ENCODE measurements around the gene PSMB5.

PSMB5 gene

DNA sequence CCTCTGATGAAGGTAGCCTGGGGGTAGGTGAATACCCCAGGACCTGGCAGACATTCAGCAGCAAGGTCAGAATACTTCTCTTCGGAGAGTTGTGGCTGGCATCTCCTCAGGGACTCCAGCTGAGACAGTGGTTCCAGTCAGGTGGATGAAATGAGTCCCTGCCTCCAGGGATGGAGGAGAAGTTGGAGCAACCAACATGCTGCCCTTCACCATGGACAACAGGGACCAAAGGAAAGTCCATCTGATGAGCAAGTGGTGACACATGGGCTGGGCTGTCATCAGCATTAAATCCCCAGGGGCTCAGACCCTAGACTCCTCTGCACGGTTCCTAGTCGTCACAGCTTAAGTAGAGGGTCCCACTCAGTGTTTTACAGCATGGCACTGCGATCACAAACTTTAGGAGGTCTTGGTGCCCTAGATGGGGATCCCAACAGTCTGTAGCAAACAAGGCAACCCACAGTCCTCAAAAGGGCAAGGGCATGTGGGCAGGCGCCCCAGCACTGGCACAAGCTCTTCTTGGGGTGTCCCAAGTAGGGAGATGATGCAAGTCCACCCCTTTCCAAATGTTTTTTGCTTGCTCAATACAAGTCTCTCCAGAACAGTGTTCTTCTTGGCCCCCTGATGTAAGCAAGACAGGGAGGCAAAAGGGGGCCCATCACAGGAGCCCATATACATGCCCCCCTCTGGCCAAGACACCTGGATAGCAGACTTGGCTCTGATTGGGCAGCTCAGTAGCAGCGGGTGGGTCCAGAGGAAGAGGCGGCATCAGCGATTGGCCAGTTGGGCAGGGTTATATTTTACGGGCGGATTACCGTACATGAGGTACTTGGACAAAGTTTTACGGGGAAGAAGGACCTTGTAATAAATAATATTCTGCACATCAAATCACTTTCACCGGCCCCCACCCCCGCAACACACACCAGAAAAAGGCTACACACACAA is 33.4 kb upstream of the PSMB5 start:
- in situ Hi-C loops (cut with MboI; ENCODE audit: low sequenced_read_pairs, unreplicated experiment), result no loop called here
- TF ChIP-seq, protein P1, sequence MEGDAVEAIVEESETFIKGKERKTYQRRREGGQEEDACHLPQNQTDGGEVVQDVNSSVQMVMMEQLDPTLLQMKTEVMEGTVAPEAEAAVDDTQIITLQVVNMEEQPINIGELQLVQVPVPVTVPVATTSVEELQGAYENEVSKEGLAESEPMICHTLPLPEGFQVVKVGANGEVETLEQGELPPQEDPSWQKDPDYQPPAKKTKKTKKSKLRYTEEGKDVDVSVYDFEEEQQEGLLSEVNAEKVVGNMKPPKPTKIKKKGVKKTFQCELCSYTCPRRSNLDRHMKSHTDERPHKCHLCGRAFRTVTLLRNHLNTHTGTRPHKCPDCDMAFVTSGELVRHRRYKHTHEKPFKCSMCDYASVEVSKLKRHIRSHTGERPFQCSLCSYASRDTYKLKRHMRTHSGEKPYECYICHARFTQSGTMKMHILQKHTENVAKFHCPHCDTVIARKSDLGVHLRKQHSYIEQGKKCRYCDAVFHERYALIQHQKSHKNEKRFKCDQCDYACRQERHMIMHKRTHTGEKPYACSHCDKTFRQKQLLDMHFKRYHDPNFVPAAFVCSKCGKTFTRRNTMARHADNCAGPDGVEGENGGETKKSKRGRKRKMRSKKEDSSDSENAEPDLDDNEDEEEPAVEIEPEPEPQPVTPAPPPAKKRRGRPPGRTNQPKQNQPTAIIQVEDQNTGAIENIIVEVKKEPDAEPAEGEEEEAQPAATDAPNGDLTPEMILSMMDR (IDR thresholded peaks at IDR 0.05; ENCODE audit: borderline replicate concordance, control extremely low read depth, extremely low read depth, insufficient read depth, missing control alignments), result no peak
- peak; percentile 21 for DNase-seq (ENCODE audit: low spot score)

DNA sequence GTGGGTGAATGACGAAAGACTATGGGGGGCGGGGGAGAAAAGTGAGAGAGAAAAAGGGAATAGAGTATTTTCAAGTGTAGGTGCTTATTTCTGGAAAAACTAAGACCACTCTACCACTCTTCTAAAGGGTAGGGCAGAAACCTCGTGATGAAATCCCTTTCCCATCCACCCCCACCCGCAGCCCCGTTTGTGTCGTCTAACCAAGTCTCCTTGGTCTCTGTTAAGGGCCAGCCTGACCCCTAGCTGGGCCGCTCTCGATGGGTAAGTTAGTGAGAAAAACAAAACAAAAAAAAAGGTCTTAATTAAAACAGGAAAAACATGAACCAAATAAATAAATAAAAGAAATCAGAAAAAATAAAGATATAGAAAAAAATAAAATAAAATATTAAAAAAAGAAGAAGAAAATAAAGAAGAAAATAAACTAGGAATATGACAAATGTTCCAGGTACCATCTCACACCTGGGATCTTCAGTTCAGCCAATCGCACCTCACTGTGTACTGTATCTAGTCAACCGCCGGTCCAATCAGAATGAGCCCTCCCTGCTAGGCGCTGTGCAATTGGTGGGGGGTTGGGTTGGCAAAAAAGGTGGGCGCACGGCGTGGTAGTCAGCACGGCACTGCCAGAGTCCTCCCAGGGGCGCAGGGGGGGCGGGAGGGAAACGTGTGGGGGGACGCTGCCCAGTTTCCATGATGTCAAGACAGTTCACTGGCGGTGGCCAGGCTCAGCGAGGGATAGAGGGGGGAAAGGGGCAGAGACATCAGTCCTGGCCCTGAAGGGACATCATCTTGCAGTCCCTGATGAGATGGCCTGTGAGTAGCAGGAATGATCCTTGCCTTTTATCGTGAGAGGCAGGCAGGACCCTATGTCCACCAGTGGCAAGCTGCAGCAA is 32.4 kb upstream of the PSMB5 start:
- TF ChIP-seq, protein P1 (IDR thresholded peaks at IDR 0.05; ENCODE audit: borderline replicate concordance, control extremely low read depth, extremely low read depth, insufficient read depth, missing control alignments), result no peak
- peak; percentile 9 for DNase-seq (ENCODE audit: low spot score)
- in situ Hi-C loops (cut with MboI; ENCODE audit: low sequenced_read_pairs, unreplicated experiment), result no loop called here

DNA sequence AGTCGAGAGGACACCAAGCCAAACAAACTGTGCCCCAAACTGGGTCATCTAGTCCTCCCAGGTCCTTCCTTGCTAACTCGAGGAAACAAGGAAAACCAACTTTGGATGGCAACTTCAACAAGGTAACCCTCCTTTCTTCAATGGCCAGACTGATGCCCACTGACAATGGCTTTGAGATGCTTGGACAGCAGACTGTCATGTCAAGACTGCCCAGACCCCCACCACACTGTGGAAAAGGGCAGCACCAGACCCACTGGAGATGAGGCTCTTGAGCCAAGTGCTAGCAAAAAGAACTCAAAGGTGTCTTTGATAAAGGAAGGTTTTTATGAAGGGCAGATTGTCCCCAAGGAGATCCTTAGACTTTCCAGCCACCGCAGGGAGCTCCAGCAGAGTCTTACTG is 31.7 kb upstream of the PSMB5 start:
- in situ Hi-C loops (cut with MboI; ENCODE audit: low sequenced_read_pairs, unreplicated experiment), result no loop called here
- DNase-seq (ENCODE audit: low spot score), result peak; percentile 8
- TF ChIP-seq, protein P1 (IDR thresholded peaks at IDR 0.05; ENCODE audit: borderline replicate concordance, control extremely low read depth, extremely low read depth, insufficient read depth, missing control alignments), result no peak

DNA sequence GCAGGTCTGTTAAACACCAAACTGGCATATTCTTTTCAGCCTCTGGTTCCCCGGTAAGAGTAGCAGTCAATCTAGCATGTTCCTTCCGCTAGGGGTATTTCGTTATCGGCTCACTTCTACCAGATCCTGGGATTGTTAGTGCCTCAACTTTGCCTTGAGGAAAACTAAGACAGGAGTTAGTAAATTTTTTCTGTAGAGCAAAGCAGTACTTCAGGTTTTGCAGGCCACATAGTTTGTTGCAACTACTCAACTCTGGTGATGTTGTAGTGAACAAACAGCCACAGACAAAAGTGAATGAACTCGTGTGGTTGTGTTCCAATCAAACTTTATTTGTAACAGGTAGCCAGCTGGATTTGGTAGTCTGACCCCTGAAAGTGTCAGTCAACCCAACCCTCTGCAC is 28.9 kb upstream of the PSMB5 start:
- in situ Hi-C loops (cut with MboI; ENCODE audit: low sequenced_read_pairs, unreplicated experiment), result no loop called here
- no peak for DNase-seq (ENCODE audit: low spot score)
- TF ChIP-seq, protein P1 (IDR thresholded peaks at IDR 0.05; ENCODE audit: borderline replicate concordance, control extremely low read depth, extremely low read depth, insufficient read depth, missing control alignments), result no peak

DNA sequence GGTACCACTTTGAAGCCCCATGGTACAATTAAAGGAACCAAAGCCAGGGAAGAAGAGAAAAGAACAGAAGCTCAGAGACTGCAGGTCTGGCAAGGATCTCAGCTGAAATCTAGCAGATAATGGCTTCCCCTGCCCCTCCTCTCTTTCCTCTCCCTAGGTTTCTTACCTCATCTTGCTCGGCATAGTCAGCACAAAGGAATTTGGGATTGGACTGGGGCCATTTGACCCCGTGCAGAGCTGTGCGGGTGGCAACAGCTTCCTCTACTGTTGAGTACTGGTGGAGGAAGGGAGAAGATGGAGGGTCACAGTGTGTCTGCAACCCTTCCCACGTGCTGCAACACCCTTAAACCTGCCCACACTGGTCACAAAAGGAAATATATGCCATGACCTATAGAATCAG is 27.3 kb upstream of the PSMB5 start:
- no peak for DNase-seq (ENCODE audit: low spot score)
- TF ChIP-seq, protein P1 (IDR thresholded peaks at IDR 0.05; ENCODE audit: borderline replicate concordance, control extremely low read depth, extremely low read depth, insufficient read depth, missing control alignments), result no peak
- in situ Hi-C loops (cut with MboI; ENCODE audit: low sequenced_read_pairs, unreplicated experiment), result no loop called here

DNA sequence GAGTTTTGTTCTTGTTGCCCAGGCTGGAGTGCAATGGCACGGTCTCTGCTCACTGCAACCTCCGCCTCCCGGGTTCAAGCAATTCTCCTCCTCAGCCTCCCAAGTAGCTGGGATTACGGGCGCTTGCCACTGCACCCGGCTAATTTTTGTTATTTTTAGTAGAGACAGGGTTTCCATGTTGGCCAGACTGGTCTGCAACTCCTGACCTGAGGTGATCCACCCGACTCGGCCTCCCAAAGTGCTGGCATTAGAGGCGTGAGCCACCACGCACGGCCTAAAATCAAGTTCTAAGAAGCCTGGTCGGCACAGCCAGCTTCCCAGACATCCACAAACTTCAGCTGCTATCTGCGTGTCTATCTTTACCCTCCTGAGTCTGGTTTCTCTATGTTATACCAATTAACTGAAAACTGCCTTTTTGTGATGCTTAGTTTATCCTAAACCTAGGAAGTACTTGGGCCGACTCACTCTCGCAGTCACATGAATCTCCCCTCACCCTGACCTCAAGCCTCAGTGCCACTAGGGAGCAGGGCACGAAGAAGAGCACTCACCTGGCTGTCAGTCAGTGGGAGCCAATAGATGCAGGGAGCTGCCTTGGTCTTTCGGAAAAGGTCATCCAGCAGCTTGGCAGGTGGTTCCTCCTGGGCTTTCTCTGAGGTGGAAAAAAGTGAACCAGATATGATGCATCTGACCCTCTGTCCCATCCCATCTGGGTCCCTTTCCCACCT is 26.0 kb upstream of the PSMB5 start:
- TF ChIP-seq, protein P1 (IDR thresholded peaks at IDR 0.05; ENCODE audit: borderline replicate concordance, control extremely low read depth, extremely low read depth, insufficient read depth, missing control alignments), result no peak
- peak; percentile 10 for DNase-seq (ENCODE audit: low spot score)
- in situ Hi-C loops (cut with MboI; ENCODE audit: low sequenced_read_pairs, unreplicated experiment), result no loop called here

Measured in GM13976 (cell line).